ENCODE results near the gene EFNA3. TPM values are rescaled to one million over a fixed set of nuclear protein-coding genes. Genes with fewer than 3 reads are reported as not detected.
"Not testable (repeated sequence)": the region's sequence is repeated elsewhere in the genome, so short reads cannot be mapped to it uniquely, and the experiment has no call there.

Gene EFNA3
- total RNA-seq, 4 donors from 2014 or later: 20.0 to 25.8 (median 21.1) TPM

DNA sequence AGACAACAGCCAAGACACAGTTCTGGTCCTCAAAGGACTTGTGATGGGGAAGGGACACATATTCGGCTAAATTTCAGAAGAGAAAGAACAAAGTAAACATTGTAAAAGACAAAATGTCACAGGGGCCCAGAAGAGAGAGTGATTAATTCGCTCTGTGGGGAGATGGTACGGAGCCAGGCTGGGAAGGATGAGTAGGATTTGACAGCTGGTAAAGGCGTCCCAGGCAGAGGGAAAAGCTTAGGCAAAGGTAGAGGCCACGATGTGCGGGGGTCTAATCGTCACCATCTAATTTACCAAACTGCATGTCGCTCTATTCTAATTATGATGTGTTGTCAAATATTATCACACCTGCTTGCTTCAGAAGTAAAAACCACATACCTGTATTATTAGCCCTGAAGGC lies 31.7 kb downstream of the EFNA3 start:
- no peak for DNase-seq
- Histone ChIP-seq H3K4me3 (no peak overlapping the region), H3K4me1 (no peaks in the 10 kb centered on the region), H3K27me3 (no peaks in the 10 kb centered on the region), H3K36me3 (no peaks in the 10 kb centered on the region), H3K27ac (no peak overlapping the region), H3K9me3 (no peaks in the 10 kb centered on the region)
- intact Hi-C loops (cut with DNase I): no loop called here
- TF ChIP-seq POLR2A (IDR thresholded peaks at IDR 0.05): no peak
- TF ChIP-seq, protein P1, sequence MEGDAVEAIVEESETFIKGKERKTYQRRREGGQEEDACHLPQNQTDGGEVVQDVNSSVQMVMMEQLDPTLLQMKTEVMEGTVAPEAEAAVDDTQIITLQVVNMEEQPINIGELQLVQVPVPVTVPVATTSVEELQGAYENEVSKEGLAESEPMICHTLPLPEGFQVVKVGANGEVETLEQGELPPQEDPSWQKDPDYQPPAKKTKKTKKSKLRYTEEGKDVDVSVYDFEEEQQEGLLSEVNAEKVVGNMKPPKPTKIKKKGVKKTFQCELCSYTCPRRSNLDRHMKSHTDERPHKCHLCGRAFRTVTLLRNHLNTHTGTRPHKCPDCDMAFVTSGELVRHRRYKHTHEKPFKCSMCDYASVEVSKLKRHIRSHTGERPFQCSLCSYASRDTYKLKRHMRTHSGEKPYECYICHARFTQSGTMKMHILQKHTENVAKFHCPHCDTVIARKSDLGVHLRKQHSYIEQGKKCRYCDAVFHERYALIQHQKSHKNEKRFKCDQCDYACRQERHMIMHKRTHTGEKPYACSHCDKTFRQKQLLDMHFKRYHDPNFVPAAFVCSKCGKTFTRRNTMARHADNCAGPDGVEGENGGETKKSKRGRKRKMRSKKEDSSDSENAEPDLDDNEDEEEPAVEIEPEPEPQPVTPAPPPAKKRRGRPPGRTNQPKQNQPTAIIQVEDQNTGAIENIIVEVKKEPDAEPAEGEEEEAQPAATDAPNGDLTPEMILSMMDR (IDR thresholded peaks at IDR 0.05): no peak
- WGBS, 2 donors: 76 to 77% methylated on average over 8 of the region's 8 CpGs

DNA sequence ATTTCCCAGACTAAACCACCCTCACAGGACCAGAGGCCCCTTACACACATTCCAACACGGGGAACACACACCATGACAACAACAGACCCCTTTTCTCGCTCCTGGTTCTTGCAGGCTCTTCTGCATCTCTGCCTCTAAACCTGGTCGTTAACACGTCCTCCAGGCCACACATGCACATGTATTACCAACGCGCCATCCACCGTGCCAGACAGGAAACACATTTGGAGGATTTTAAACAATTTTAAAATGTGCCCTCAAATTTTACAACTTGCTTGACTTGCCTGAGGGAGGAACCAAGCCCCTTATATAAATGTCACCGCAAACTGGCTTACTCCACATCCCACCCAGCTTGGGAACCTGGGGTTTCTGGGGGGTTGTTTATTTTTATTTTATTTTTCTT lies 32.2 kb downstream of the EFNA3 start:
- WGBS, 2 donors: 71 to 84% methylated on average over 8 of the region's 8 CpGs
- no peak for DNase-seq
- Histone ChIP-seq H3K27ac (no peak overlapping the region), H3K4me1 (no peaks in the 10 kb centered on the region), H3K9me3 (no peaks in the 10 kb centered on the region), H3K36me3 (no peaks in the 10 kb centered on the region), H3K4me3 (no peak overlapping the region), H3K27me3 (no peaks in the 10 kb centered on the region)
- intact Hi-C loops (cut with DNase I): no loop called here
- TF ChIP-seq, protein P1 (IDR thresholded peaks at IDR 0.05): no peak
- no peak for TF ChIP-seq POLR2A (IDR thresholded peaks at IDR 0.05)

DNA sequence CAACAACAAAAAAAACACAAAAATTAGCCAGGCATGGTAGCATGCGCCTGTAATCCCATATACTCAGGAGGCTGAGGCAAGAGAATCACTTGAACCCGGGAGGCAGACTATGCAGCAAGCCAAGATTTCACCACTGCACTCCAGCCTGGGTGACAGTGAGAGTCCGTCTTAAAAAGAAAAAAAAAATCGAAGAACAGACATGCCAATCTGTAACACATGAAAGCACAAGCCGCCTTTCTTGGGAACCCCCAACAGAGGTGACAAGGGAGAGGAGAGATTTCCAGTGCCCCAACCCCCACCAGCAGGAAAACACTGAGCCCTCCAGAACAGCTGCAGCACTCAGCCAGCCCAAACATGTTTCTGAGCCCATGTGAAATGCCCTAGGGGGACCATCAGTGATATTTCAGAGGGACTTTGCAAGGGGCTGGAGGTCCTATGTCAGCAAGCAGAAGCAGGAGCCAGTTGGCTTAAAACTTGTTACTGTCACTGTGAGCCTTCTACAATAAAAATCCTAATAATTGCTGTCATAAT lies 34.9 kb downstream of the EFNA3 start:
- DNase-seq: no peak
- Histone ChIP-seq H3K27me3 (no peaks in the 10 kb centered on the region), H3K9me3 (no peaks in the 10 kb centered on the region), H3K36me3 (no peaks in the 10 kb centered on the region), H3K27ac (no peak overlapping the region), H3K4me3 (no peak overlapping the region), H3K4me1 (no peaks in the 10 kb centered on the region)
- 41 to 55% methylated on average over 5 of the region's 5 CpGs for WGBS, 2 donors
- intact Hi-C loops (cut with DNase I): no loop called here
- TF ChIP-seq POLR2A (IDR thresholded peaks at IDR 0.05): no peak
- TF ChIP-seq, protein P1 (IDR thresholded peaks at IDR 0.05): no peak

DNA sequence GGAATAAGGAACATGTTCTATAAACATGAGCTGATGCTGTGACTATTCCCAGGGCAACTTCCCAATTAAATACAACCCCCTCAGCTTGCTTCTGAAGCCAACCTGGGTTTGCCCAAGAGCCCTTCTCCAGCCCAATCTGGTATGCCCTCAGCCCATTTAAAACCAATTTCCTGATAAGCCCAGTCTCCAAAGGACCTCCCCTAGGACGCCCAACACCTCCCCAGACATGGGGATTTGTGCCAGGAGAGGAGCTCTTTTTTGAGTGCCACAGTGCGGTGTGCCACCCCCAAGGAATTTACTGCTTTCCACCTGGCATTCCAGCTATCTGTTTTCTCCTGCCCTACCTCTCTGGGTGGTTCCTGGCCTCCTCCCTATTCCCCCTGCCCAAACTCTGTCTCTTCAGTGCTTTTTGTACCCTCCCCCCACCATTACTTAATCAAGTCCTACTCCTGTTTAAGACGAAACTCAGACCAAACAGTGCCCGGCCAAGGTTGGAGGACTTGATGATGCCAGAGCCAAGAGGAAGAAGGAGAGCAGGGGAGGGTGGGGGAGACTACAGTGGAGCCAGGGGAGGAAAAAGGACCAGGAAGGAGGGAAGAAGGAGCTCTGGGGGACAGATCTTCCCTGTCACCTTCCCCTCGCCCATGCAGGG lies 37.6 kb downstream of the EFNA3 start:
- Histone ChIP-seq H3K4me3 (no peak overlapping the region), H3K27ac (no peak overlapping the region), H3K4me1 (peaks cover 0 to 17% (median 8%) of the 10 kb centered on the region in 3 donors), H3K9me3 (no peaks in the 10 kb centered on the region), H3K36me3 (no peaks in the 10 kb centered on the region), H3K27me3 (no peaks in the 10 kb centered on the region)
- 62 to 74% methylated on average over 4 of the region's 5 CpGs for WGBS, 2 donors
- DNase-seq: no peak
- intact Hi-C loops (cut with DNase I): no loop called here
- TF ChIP-seq, protein P1 (IDR thresholded peaks at IDR 0.05): no peak
- TF ChIP-seq POLR2A (IDR thresholded peaks at IDR 0.05): no peak

DNA sequence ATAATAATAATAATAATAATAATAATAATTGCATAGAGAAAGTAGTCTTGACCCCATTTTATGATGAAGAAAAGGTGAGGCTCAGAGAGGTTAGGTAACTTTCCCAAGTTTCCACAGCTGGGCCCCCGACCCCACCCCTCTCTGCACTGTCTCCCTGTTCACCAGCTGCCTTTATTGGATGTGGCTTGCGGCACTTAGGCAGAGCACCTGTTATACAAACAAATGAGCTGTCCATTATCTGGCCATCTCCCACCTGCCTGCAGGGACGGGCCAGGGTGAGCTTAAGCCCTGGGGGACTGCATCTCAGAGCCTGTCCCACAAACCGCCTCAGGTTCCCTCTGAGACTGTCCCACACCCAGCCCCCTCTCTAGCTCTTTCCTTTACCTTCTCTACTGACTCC lies 39.0 kb downstream of the EFNA3 start:
- no peak for TF ChIP-seq POLR2A (IDR thresholded peaks at IDR 0.05)
- TF ChIP-seq, protein P1 (IDR thresholded peaks at IDR 0.05): no peak
- Histone ChIP-seq H3K4me1 (peaks cover 0 to 19% (median 8%) of the 10 kb centered on the region in 3 donors), H3K36me3 (no peaks in the 10 kb centered on the region), H3K9me3 (no peaks in the 10 kb centered on the region), H3K27me3 (no peaks in the 10 kb centered on the region), H3K4me3 (no peak overlapping the region), H3K27ac (no peak overlapping the region)
- 58 to 68% methylated on average over 4 of the region's 4 CpGs for WGBS, 2 donors
- intact Hi-C loops (cut with DNase I): no loop called here
- DNase-seq: no peak

DNA sequence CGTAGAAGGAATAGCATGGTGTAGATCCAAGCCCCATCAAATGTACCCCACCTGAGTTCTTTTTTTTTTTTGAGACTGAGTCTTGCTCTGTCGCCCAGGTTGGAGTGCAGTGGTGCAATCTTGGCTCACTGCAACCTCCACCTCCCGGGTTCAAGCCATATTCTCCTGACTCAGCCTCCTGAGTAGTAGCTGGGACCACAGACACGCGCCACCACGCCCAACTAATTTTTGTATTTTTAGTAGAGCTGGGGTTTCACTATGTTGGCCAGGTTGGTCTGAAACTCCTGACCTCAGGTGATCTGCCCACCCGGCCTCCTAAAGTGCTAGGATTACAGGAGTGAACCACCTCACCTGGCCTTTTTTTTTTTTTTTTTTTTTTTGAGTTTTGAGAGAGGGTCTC lies 39.5 kb downstream of the EFNA3 start:
- H3K27ac ChIP-seq; intact Hi-C loops (cut with DNase I): not testable (repeated sequence)
- 80 to 81% methylated on average over 7 of the region's 7 CpGs for WGBS, 2 donors

More for the DNA sequence above, 39.5 kb downstream of the EFNA3 start:
- not testable (repeated sequence) for H3K27me3 ChIP-seq, H3K4me3 ChIP-seq, H3K9me3 ChIP-seq, DNase-seq, H3K36me3 ChIP-seq
- peaks cover 0 to 19% (median 8%) of the 10 kb centered on the region in 3 donors for H3K4me1 ChIP-seq
